ENCODE data around the gene DMAC2L.

Gene DMAC2L

DNA sequence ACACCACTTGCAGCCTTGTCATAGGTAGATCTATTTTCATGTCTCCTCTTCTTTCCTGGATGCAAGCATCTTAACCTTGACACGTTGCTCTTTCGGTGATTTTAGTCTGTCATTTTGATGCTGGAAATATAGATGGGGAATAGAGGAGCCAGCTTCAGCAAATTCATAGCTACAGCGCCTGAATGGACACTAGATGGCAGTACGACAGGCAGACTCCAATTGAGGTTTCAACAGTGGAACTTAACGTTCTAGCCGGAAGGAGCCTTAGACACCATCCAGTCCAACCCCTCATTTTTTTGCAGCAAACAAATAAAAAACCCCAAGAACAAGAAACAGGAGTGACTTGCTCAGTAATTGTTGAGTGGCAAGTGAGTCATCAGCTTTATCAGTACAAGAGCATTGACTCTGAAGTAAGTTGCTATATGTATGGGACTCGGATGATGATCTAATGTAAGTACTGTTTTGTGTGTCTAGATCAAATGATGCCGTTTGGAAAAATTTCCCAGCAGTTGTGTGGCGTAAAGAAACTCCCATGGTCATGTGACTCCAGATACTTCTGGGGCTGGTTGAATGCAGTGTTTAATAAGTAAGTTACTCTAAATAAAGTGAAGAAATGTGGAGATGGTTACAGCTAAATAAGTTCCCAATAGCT is 9.0 kb downstream of the DMAC2L start:
- TF ChIP-seq, protein P1, sequence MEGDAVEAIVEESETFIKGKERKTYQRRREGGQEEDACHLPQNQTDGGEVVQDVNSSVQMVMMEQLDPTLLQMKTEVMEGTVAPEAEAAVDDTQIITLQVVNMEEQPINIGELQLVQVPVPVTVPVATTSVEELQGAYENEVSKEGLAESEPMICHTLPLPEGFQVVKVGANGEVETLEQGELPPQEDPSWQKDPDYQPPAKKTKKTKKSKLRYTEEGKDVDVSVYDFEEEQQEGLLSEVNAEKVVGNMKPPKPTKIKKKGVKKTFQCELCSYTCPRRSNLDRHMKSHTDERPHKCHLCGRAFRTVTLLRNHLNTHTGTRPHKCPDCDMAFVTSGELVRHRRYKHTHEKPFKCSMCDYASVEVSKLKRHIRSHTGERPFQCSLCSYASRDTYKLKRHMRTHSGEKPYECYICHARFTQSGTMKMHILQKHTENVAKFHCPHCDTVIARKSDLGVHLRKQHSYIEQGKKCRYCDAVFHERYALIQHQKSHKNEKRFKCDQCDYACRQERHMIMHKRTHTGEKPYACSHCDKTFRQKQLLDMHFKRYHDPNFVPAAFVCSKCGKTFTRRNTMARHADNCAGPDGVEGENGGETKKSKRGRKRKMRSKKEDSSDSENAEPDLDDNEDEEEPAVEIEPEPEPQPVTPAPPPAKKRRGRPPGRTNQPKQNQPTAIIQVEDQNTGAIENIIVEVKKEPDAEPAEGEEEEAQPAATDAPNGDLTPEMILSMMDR (IDR thresholded peaks at IDR 0.05; ENCODE audit: low read length, missing control alignments), result peak; percentile 98
- peak overlapping the region; percentile 43 for H3K4me3 ChIP-seq (replicated peaks; ENCODE audit: low read depth, low read length)
- peak; percentile 98 for DNase-seq (ENCODE audit: low read depth)

DNA sequence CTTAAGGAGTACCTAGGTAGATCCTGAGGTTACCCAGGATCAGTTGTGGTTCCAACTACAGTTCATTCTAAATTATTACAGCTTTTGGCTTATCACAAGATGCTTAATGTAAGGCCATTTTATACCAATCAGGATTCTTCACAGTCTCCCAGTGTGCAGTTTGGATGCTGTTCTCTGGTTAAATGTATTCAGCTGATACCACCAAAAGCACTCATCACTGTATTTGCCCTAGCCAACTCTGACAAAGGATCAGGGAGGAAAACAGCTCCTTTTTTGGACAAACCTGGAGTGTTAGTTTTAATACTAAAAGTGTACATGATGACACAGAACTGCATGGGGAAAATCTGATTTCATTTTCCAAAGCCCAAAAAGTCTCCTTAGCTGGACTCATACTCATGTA is 19.5 kb downstream of the DMAC2L start:
- no peak overlapping the region for H3K4me3 ChIP-seq (replicated peaks; ENCODE audit: low read depth, low read length)
- no peak for DNase-seq (ENCODE audit: low read depth)
- TF ChIP-seq, protein P1 (IDR thresholded peaks at IDR 0.05; ENCODE audit: low read length, missing control alignments), result no peak

DNA sequence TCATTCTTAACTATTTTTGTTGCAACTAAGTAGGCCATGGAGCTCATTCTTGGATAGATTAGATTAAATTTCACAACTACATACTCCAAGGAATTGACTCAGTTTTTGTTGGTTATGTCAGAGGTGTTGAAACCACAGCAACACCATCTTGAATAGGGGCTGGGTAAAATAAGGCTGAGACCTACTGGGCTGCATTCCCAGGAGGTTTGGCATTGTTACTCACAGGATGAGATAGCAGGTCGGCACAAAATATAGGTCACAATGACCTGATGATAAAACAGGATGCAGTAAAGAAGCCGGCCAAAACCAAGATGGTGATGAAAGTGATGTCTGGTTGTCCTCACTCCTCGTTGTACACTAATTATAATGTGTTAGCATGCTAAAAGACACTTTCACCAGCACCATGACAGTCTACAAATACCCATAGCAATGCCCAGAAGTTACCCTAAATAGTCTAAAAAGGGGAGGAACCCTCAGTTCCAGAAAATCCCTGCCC is 20.9 kb downstream of the DMAC2L start:
- peak; percentile 99 for DNase-seq (ENCODE audit: low read depth)
- TF ChIP-seq, protein P1 (IDR thresholded peaks at IDR 0.05; ENCODE audit: low read length, missing control alignments), result no peak

DNA sequence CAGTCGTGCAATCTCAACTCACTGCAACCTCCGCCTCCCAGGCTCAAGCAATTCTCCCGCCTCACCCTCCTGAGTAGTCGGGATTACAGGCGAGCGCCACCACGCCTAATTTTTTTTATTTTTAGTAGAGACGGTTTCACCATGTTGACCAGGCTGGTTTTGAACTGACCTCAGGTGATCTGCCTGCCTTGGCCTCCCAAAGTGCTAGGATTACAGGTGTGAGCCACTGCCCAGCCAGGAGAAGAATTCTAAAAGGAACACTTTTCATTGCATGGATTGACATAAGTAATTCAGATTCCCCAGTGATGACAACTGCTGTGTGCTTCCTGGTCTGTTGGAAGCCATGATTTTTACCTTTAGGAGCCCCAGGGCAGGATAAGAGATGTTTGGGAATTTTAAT is 22.1 kb downstream of the DMAC2L start:
- H3K4me3 ChIP-seq (replicated peaks; ENCODE audit: low read depth, low read length), result no peak overlapping the region
- DNase-seq (ENCODE audit: low read depth), result no peak
- TF ChIP-seq, protein P1 (IDR thresholded peaks at IDR 0.05; ENCODE audit: low read length, missing control alignments), result no peak

More for the DNA sequence above, 20.9 kb downstream of the DMAC2L start:
- H3K4me3 ChIP-seq (replicated peaks; ENCODE audit: low read depth, low read length), result no peak overlapping the region

DNA sequence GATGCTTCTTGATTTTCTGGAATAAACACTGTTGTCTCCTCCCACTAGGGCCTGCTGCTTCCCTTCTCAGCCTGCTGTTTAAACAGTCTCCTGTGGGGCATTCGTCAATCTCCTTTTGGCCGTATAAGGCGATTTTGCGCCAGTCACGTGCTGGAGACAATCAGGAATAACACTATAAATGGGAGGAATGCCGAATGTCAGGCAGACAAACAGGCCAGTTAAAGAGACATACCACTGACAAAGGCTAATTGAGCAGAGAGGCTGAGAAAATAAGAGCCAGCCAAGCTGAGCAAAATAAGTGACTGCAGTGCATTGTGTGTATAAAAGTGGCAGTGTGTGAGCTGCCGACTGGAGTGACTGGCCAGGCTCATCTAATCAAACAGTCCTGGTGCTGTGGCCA is 23.3 kb downstream of the DMAC2L start:
- H3K4me3 ChIP-seq (replicated peaks; ENCODE audit: low read depth, low read length), result no peak overlapping the region
- DNase-seq (ENCODE audit: low read depth), result peak; percentile 88
- TF ChIP-seq, protein P1 (IDR thresholded peaks at IDR 0.05; ENCODE audit: low read length, missing control alignments), result no peak

DNA sequence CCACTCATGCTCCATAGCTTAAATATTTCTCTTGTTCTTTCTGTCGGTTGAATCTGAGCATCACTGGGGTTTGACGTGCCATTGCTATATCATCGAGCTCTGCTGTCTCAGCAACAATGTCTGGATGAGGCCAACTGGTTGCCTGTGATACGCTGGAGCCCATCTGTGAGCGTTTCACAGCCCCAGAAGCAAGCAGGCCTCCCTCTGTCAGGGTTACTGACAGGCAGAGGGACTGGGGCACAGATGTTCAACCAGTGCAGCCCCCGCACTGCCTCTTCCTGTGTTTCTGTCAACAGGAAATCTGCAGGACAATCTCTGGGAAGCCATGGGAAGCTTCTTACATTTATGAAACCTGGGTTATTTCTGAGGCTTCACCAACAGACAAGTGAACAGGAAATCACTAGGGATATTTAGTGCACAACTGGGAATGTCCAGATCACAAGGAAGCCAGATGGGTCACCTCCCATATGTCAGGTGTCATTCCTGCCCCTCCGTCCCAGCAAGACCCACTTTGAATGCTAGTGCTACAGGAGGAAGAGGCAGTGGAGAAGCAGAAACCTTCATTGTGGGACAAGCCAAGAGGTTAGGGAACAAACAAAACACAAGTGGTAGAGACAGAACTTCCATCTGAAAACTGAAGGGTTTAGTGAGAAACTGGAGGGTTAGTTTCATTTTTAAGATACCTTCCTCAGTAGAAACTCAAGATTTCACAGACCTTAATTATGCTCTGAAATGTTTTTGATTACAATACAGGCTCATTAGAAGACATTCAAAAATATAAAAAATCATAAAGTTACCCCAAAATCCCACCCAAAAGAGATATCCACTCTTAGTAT is 24.1 kb downstream of the DMAC2L start:
- TF ChIP-seq, protein P1 (IDR thresholded peaks at IDR 0.05; ENCODE audit: low read length, missing control alignments), result no peak
- DNase-seq (ENCODE audit: low read depth), result peak; percentile 90
- H3K4me3 ChIP-seq (replicated peaks; ENCODE audit: low read depth, low read length), result peak overlapping the region; percentile 11
